Measurements from ENCODE around the gene KRT9.
A peak's percentile ranks its signal among the peaks of the same experiment; 100 is the strongest.
"Not testable (repeated sequence)": the region's sequence is repeated elsewhere in the genome, so short reads cannot be mapped to it uniquely, and the experiment has no call there.

KRT9 gene

DNA sequence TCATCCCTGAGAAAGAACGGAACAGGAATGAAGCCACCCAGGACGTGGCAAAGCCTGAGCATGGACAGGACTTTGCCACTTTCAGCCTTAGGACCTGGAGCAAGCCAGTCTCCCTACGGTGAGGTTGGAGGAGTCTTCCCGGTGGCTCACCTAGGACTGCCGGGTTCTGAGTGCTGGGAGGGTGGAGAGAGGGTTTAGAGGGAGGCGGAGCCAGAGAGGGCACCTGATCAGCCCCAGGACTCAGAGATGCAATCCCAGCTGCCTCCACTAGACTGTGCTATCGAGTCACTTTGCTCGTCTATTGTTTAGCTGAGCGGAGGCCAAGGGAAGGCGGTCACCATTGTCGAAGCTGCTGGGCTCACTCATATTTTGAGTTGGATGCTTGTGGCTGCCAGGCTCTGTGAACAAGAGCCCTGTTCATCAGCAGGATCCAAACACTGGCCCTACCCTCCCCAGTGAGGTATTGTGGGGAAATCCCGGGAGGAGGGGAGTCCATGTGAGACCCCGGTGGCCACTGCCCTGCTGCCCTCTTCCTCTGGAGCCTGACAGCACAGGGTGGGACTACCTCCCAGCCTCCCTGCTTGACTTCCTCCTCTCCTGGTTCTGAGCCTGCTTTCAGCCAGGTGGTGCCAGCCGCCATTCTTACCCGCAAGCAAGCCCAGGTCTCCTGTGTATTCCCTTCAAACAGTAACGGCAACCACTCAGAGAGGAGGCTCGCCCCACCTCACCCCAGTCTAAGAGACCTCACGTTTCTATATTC, 7.8 kb upstream of the KRT9 start:
- peak; percentile 56 to 63 for DNase-seq (ENCODE audit: low read depth in 2 of 2)

GRCh38 chr17:41578971-41579370, 7.1 kb upstream of the KRT9 start:
- no peak for DNase-seq (ENCODE audit: low read depth in 2 of 2)

DNA sequence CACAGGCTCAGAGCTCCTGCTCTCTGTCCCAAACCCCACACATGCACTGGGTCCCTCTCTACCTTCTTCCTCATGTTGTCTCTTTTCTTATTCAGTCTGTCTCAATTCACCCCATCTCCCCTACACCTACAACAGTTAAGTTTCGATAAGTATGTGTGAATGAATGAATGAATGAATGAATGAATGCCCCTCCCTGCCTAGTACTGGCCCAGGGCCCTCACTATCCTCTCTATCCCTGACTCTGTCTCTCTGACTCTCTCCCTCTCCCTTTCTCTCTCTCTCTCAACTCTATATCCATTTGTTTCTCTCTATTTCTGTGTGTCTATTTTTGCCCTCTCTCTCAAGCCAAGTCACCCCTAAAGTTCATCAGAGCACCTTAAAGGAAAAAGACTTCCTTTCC, 6.7 kb upstream of the KRT9 start:
- DNase-seq (ENCODE audit: low read depth in 2 of 2), result no peak

DNA sequence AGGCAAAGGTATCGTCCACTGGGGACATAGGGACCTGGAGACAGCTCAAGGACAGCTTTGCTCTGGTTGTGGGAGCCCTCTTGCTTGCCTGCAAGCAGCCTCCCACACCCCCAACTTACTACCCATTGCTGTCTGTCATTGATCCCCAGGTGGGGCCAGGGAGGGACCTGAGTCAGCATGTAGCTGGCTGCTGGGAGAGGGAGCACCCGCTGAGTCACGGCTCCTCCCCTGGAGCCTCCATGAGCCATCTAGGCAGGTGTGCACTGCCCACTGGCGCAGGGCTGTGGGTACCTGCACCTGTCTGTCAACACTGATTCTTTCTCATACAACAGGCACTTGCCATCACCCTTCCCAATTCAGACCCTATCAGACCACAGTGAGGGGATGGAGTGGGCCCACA, 4.9 kb upstream of the KRT9 start:
- DNase-seq (ENCODE audit: low read depth in 2 of 2), result not testable (repeated sequence)

- DNase-seq (ENCODE audit: low read depth in 2 of 2), result no peak
These were observed 3.5 kb upstream of the KRT9 start for GRCh38 chr17:41575336-41575735.

GRCh38 chr17:41567317-41567716, 4.5 kb downstream of the KRT9 start:
- DNase-seq (ENCODE audit: low read depth in 2 of 2), result no peak

DNA sequence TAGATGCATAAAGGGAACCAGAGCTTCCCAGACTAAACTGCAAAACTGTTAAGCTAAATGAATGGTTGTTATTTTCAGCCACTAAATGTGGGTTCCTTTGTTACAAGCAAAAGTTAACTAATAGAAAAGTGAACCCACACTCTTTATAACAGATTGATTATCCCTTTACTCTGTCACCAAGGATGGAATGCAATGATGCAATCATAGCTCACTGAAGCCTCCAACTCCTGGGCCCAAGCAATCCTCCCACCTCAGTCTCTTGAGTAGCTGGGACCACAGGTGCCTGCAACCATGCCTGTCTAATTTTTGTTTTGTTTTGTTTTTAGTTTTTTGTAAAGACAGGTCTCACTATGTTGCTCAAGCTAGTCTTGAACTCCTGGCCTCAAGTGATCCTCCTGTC, 6.5 kb downstream of the KRT9 start:
- no peak for DNase-seq (ENCODE audit: low read depth in 2 of 2)

DNA sequence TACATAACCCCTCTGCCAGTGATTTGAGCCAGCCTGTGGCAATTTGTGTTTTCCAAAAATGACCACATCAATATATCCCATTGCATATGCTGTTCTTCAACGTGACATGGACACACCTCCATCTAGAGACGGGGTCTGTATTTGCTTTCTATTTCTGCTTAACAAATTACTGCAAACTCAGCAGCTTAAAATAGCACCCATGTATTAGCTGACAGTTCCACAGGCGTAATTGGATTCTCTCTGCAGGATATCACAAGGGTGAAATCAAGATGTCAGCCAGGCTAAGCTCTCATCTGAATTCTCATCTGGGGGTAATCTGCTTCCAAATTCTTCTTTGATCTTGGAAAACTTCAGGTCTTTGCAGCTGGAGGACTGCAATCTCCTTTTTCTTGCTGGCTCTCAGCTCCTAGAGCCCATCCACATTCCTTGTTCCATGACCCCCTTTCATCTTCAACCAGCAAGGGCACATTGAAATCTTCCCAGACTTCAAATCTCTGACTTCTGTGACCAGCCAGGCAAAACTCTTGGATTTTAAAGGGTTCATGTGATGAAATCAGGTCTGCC, 8.2 kb downstream of the KRT9 start:
- no peak for DNase-seq (ENCODE audit: low read depth in 2 of 2)

GRCh38 chr17:41561554-41561953, 10.3 kb downstream of the KRT9 start:
- no peak for DNase-seq (ENCODE audit: low read depth in 2 of 2)

GRCh38 chr17:41559548-41559947, 12.3 kb downstream of the KRT9 start:
- no peak for DNase-seq (ENCODE audit: low read depth in 2 of 2)

- no peak for DNase-seq (ENCODE audit: low read depth in 2 of 2)
These were observed 14.9 kb downstream of the KRT9 start for GRCh38 chr17:41556931-41557330.

DNA sequence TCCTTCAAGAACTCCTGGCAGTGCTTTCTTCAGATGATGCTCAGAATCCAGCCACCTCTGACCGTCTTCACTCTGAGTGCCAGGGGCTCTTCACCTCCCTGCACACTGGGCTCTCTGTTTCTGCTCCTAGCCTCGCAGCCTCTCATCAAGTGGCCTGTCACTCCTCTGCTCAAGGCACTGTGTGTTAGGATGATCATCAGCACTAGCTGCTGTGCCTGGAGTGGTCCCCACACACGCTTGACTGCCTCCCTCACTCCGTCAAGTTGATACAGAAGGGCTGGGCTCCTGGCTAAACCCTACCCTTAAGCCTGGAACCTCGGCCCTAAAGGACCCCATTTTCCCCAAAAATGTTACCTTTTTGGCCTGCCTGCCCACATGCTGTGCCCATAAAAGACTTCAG, 15.6 kb downstream of the KRT9 start:
- no peak for DNase-seq (ENCODE audit: low read depth in 2 of 2)

DNA sequence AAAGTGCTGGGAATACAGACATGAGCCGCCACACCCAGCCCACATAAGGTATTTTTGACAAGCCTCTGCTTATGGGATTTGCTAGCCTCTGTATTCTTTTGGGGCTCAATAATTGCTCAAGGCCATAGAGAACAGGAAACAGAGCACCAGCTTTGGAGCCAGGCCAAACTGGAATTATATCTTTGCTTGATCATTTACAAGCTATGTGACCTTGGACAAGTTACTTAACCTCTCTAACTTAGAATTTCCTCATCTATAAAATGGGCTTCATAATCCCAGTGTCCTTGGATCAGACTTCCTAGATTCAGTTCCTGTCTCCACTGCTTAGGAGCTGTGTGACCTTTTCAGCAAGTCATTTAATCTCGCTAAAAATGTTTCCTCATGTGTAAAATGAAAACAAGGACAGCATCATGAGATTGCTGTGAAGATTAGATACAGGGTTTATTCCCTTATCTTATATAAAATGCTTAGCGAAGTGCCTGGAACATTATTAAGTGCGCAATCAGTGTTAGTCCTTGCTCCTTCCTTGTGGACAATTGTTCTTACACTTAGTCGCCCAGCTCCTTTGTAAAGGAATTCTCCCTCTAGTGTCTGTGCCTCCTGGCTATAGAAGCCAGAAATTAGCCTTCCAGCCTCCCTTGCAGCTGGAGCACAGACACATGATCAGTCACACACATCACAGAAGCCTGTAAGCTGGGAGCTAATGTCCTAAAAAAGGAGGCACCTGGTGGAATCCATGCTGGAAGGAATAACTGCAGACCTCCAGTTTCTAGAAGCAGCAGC, 16.6 kb downstream of the KRT9 start:
- no peak for DNase-seq (ENCODE audit: low read depth in 2 of 2)

- no peak for DNase-seq (ENCODE audit: low read depth in 2 of 2)
These were observed 17.7 kb downstream of the KRT9 start for GRCh38 chr17:41553987-41554680.

GRCh38 chr17:41553176-41553575, 18.7 kb downstream of the KRT9 start:
- no peak for DNase-seq (ENCODE audit: low read depth in 2 of 2)

- no peak for DNase-seq (ENCODE audit: low read depth in 2 of 2)
These were observed 19.4 kb downstream of the KRT9 start for GRCh38 chr17:41552455-41552854.

- no peak for DNase-seq (ENCODE audit: low read depth in 2 of 2)
These were observed 20.5 kb downstream of the KRT9 start for GRCh38 chr17:41551365-41551764.

DNA sequence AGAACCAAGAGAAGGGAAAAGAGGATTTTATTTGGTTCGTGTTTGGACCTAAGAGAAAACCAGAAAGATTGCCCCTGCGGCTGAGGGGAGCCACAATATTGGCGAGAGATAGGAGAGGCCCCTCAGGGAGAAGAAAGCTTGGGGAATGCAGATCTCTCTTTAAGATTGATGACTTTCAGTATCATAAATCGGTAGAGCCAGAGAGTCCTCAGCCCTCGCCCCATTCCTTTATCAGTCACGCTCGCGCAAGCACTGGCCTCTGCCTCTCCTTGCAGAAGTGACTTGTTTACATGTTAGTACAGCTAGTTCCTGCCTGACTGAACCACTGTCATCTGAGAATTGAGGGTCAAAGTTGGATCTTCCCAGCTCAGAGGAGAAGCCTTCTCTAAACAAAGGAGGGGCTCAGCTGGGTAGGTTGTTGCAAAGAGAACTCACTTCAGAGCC, 22.2 kb downstream of the KRT9 start:
- no peak for DNase-seq (ENCODE audit: low read depth in 2 of 2)

DNA sequence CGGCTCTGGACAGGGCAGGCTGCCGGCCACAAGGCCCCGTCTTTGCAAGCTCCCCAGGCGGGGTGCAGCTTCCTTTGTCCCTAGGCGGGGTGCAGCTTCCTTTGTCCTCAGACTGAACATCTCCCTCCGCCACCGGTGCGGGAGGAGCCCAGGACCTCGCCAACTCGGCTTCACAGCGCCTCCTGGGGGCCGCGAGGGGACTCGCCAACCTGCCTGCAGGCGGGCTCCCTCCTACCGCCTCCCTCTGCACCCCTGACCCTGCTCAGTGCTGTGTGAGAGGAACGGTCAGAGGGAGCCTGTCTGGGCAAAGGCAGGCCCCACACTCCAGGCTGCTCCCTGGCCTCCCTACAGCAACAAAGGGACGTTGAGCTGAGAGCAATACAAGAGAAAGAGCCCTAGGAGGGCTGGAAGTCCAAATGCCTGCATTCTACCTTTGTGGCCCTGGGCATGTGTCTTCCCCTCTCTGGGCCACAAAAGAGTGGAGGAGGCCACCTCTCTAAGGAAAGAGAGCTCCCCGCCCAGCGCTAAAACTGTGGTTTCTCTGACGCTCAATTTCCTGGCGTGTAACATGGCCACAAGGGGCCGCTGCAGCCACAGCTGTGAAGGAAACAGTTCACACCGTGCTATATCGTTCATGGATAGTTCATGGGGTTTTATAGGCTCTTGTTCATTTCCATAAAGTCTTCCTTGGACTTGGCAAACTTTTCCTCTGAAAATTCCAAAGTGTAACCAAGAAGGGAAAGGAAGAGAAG, 22.8 kb downstream of the KRT9 start:
- peak; percentile 63 to 71 for DNase-seq (ENCODE audit: low read depth in 2 of 2)

GRCh38 chr17:41547921-41548843, 23.7 kb downstream of the KRT9 start:
- DNase-seq (ENCODE audit: low read depth in 2 of 2), result peak; percentile 64 to 80

All from stimulated activated CD8-positive, alpha-beta memory T cell treated with anti-CD3 and anti-CD28 coated beads, Interleukin-15, amount 100 ng/mL, for 48 hours (primary cell).